ENCODE results near the gene CACNG7.

GRCh38 chr19:53977991-53978731 is 69.1 kb downstream of the CACNG7 start:
- TF ChIP-seq JUND (IDR thresholded peaks at IDR 0.05) (no peak), CTCF (IDR thresholded peaks at IDR 0.05; ENCODE audit: low read depth, low read length, missing input control) (no peak), RAD21 (IDR thresholded peaks at IDR 0.05) (no peak), TAF1 (conservative IDR thresholded peaks at IDR 0.05) (no peak), SP1 (IDR thresholded peaks at IDR 0.05) (peak; percentile 22), EGR1 (IDR thresholded peaks at IDR 0.05; ENCODE audit: low read depth in 2 of 2) (no peak), GABPA (IDR thresholded peaks at IDR 0.05 in 1 of 2, conservative IDR thresholded peaks at IDR 0.05 in 1 of 2) (no peak), YY1 (IDR thresholded peaks at IDR 0.05) (no peak)
- TF ChIP-seq, protein P1, sequence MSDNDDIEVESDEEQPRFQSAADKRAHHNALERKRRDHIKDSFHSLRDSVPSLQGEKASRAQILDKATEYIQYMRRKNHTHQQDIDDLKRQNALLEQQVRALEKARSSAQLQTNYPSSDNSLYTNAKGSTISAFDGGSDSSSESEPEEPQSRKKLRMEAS (IDR thresholded peaks at IDR 0.05) = no peak
- TF ChIP-seq, protein P2, sequence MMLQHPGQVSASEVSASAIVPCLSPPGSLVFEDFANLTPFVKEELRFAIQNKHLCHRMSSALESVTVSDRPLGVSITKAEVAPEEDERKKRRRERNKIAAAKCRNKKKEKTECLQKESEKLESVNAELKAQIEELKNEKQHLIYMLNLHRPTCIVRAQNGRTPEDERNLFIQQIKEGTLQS (IDR thresholded peaks at IDR 0.05) = no peak
